ENCODE measurements around the gene TFCP2L1.

DNA sequence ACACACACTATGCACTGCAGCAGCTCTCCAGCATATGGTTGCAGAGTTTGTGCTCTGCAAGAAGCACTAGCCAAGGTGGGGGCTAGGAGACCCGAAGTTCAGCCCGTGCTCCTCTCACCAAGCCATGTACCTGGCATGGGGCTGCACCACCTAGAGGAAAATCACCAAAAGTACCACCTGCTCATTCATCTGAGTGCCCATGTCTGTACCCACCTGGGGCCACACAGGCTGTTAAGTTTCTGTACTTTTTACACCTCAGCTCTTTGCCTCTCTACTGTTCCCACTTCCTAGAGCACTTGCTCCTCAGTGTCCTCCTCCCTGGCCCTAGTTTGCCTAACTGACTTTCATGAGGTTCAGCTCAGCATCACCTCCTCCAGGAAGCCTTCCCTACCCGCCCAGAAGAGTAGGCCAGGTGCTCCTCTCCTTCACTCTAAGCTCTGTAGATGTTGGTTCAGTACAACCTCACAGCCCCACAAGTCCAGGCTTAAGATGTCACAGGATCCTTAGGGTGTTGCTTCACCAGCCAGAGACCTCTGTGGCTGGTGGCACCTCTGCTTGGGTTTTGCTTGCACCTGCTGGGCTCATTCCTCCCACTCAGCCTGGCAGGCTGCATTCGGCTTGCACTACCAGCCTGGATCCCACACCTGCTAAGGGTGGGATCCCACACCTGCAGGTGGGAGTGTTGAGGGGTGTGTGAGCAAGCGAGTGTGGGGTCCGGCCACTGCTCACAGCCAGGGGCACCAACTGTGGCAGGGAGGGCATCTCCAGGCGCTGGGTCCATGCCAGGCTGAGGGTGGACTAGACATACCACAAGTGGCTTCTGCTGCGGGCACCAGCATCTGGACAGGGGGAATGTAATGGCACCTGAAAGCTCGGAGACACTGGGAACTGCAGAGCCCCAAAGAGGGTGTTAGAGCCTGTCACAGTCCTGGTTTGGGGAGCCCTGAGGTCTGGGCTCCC is 10.2 kb upstream of the TFCP2L1 start:
- TF ChIP-seq SP2 (tag by site-specific recombination; IDR thresholded peaks at IDR 0.05) (no peak), ZNF670 (tag by site-specific recombination; IDR thresholded peaks at IDR 0.05; ENCODE audit: low read depth) (no peak), ZBTB49 (tag by site-specific recombination; IDR thresholded peaks at IDR 0.05; ENCODE audit: low read depth) (no peak), YY1 (tag by site-specific recombination; IDR thresholded peaks at IDR 0.05) (no peak), EGR2 (tag by site-specific recombination; IDR thresholded peaks at IDR 0.05; ENCODE audit: low read depth) (no peak), MZF1 (tag by site-specific recombination; IDR thresholded peaks at IDR 0.05; ENCODE audit: borderline replicate concordance) (no peak), ZNF114 (tag by site-specific recombination; IDR thresholded peaks at IDR 0.05) (no peak)
- TF ChIP-seq, protein P1, sequence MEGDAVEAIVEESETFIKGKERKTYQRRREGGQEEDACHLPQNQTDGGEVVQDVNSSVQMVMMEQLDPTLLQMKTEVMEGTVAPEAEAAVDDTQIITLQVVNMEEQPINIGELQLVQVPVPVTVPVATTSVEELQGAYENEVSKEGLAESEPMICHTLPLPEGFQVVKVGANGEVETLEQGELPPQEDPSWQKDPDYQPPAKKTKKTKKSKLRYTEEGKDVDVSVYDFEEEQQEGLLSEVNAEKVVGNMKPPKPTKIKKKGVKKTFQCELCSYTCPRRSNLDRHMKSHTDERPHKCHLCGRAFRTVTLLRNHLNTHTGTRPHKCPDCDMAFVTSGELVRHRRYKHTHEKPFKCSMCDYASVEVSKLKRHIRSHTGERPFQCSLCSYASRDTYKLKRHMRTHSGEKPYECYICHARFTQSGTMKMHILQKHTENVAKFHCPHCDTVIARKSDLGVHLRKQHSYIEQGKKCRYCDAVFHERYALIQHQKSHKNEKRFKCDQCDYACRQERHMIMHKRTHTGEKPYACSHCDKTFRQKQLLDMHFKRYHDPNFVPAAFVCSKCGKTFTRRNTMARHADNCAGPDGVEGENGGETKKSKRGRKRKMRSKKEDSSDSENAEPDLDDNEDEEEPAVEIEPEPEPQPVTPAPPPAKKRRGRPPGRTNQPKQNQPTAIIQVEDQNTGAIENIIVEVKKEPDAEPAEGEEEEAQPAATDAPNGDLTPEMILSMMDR (tag by site-specific recombination; IDR thresholded peaks at IDR 0.05), result no peak
